HepG2 (cell line): ENCODE results near the gene ZMYM3. TPM values are rescaled to one million over a fixed set of nuclear protein-coding genes. Genes with fewer than 3 reads are reported as not detected.

Source experiments
- NR2C2 ChIP-seq: sonication (generic); formaldehyde crosslinking; IDR thresholded peaks from 2 replicates; pipeline ENCODE4 v1.4.0; 2020; ENCODE audit warnings: missing genetic modification reagents, mild to moderate bottlenecking, moderate library complexity, borderline replicate concordance
- RAD51 ChIP-seq: fragments of 450-650 bp; IDR thresholded peaks from 2 replicates; pipeline ENCODE4 v1.6.1; 2016; ENCODE audit warnings: borderline replicate concordance
- SMARCC2 ChIP-seq: fragments of 450-650 bp; IDR thresholded peaks from 2 replicates; pipeline ENCODE4 v1.6.1; 2017; ENCODE audit warnings: antibody characterized with exemption, mild to moderate bottlenecking
- ZC3H4 ChIP-seq: sonication (generic); formaldehyde crosslinking; IDR thresholded peaks from 2 replicates; pipeline ENCODE4 v1.4.0; 2020; ENCODE audit warnings: missing genetic modification reagents, borderline replicate concordance
- ZNF317 ChIP-seq: sonication (generic); formaldehyde crosslinking; IDR thresholded peaks from 2 replicates; pipeline ENCODE4 v1.5.0; 2020; ENCODE audit warnings: mild to moderate bottlenecking, missing genetic modification reagents
- ZSCAN9 ChIP-seq: IDR thresholded peaks from 2 replicates; pipeline ENCODE4 v1.6.1; 2016; ENCODE audit warnings: borderline replicate concordance
- polyA plus RNA-seq, 8 experiments: library from polyadenylated mRNA; depleted of rRNA in 3 of 8; stranded (reverse) in 7 of 8; unstranded in 1 of 8; fragments of >200 nt; fragmentation: Illumina TruSeq in 4 of 8; extraction: Trizol in 4 of 8; gene quantifications; 2 replicates each; pipeline versions ENCODE4 v1.2.1 to v1.2.3, GENCODE V29; 2011 to 2016; ENCODE audit warnings: low read depth in 4 of 8, missing spikeins in 1 of 8, mixed read lengths in 1 of 8; ENCODE audit not compliant: insufficient read depth in 1 of 8
- total RNA-seq, 5 experiments: library from RNA; depleted of rRNA; stranded (reverse); fragments of >200 nt; fragmentation: Illumina TruSeq; extraction: Trizol; gene quantifications; 2 replicates each; pipeline ENCODE4 v1.2.3, GENCODE V29; 2016; ENCODE audit warnings: low read depth in 1 of 5
- TF ChIP-seq, protein P1 (sequence below): sonication (generic); formaldehyde crosslinking; IDR thresholded peaks from 2 replicates; pipeline ENCODE4 v1.5.0; 2020; ENCODE audit warnings: mild to moderate bottlenecking, missing genetic modification reagents, moderate library complexity
- TF ChIP-seq, protein P2 (sequence below): sonication (generic); formaldehyde crosslinking; IDR thresholded peaks from 2 replicates; pipeline ENCODE4 v1.4.0; 2020; ENCODE audit warnings: missing genetic modification reagents, borderline replicate concordance
- TF ChIP-seq, protein P3 (sequence below): sonication (generic); formaldehyde crosslinking; IDR thresholded peaks from 2 replicates; pipeline ENCODE4 v1.4.0; 2020; ENCODE audit warnings: missing genetic modification reagents
- TF ChIP-seq, protein P4 (sequence below): sonication (generic); IDR thresholded peaks from 2 replicates; pipeline ENCODE4 v1.6.1; 2016; ENCODE audit warnings: low read depth, borderline replicate concordance
- TF ChIP-seq, protein P5 (sequence below), 2 experiments: IDR thresholded peaks; 2 replicates each; pipeline ENCODE4 v1.6.1; 2011 to 2012; ENCODE audit warnings: low read length in 2 of 2, borderline replicate concordance in 1 of 2, low read depth in 1 of 2, mild to moderate bottlenecking in 1 of 2, moderate library complexity in 1 of 2

ZMYM3 gene
- total and polyA plus RNA-seq, 2 of the 13 experiments (the other 11 are each of a cell fraction or from before 2014, with no cell fraction given) = 26.4 to 35.4 TPM

DNA sequence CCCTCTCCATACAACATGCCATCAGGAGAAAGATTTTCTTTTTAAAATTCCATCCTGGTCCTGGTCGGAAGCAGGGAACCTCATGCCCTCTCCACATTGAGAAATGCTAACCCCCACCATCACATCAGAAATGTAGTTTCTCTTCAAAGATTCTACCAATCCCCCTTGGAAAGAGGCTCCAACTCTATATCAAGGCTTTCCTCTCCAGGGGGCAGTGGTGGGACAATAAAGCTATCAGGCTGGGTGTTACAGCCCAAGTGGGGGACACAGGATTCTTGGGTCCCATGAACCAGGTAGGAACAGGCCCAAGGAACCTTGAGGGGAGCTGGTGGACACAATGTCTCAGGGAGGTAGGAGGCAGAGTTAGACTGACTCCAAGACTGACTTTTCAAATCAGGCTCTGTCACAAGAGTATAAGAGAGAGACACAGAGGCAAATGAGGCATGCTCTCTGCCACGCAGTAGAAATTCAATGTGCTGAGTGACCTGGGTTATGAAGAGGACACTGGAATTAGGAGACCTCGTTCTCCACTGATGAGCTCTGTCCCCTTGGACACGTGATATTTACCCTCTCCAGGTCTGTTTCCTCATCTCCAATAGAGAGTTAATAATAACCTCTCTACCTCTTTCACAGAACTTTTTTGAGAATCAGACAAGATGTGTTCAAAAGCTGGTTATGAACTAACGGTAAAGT is 26.4 kb downstream of the ZMYM3 start (continued):
- TF ChIP-seq RAD51 (peak; percentile 17; the same call in 1 of the 2 replicates), SMARCC2 (no peak), NR2C2 (CRISPR knock-in tag) (peak; percentile 9; the same call in 1 of the 2 replicates), ZNF317 (CRISPR knock-in tag) (0 out of 2 replicates have a peak, but pooled peaks have one; percentile 24), ZC3H4 (CRISPR knock-in tag) (0 out of 2 replicates have a peak, but pooled peaks have one; percentile 60), ZSCAN9 (CRISPR knock-in tag) (0 out of 2 replicates have a peak, but pooled peaks have one; percentile 13)
- TF ChIP-seq, protein P1, sequence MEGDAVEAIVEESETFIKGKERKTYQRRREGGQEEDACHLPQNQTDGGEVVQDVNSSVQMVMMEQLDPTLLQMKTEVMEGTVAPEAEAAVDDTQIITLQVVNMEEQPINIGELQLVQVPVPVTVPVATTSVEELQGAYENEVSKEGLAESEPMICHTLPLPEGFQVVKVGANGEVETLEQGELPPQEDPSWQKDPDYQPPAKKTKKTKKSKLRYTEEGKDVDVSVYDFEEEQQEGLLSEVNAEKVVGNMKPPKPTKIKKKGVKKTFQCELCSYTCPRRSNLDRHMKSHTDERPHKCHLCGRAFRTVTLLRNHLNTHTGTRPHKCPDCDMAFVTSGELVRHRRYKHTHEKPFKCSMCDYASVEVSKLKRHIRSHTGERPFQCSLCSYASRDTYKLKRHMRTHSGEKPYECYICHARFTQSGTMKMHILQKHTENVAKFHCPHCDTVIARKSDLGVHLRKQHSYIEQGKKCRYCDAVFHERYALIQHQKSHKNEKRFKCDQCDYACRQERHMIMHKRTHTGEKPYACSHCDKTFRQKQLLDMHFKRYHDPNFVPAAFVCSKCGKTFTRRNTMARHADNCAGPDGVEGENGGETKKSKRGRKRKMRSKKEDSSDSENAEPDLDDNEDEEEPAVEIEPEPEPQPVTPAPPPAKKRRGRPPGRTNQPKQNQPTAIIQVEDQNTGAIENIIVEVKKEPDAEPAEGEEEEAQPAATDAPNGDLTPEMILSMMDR (CRISPR knock-in tag) = peak; percentile 39
- TF ChIP-seq, protein P2, sequence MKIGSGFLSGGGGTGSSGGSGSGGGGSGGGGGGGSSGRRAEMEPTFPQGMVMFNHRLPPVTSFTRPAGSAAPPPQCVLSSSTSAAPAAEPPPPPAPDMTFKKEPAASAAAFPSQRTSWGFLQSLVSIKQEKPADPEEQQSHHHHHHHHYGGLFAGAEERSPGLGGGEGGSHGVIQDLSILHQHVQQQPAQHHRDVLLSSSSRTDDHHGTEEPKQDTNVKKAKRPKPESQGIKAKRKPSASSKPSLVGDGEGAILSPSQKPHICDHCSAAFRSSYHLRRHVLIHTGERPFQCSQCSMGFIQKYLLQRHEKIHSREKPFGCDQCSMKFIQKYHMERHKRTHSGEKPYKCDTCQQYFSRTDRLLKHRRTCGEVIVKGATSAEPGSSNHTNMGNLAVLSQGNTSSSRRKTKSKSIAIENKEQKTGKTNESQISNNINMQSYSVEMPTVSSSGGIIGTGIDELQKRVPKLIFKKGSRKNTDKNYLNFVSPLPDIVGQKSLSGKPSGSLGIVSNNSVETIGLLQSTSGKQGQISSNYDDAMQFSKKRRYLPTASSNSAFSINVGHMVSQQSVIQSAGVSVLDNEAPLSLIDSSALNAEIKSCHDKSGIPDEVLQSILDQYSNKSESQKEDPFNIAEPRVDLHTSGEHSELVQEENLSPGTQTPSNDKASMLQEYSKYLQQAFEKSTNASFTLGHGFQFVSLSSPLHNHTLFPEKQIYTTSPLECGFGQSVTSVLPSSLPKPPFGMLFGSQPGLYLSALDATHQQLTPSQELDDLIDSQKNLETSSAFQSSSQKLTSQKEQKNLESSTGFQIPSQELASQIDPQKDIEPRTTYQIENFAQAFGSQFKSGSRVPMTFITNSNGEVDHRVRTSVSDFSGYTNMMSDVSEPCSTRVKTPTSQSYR (CRISPR knock-in tag) = no peak
- TF ChIP-seq, protein P3, sequence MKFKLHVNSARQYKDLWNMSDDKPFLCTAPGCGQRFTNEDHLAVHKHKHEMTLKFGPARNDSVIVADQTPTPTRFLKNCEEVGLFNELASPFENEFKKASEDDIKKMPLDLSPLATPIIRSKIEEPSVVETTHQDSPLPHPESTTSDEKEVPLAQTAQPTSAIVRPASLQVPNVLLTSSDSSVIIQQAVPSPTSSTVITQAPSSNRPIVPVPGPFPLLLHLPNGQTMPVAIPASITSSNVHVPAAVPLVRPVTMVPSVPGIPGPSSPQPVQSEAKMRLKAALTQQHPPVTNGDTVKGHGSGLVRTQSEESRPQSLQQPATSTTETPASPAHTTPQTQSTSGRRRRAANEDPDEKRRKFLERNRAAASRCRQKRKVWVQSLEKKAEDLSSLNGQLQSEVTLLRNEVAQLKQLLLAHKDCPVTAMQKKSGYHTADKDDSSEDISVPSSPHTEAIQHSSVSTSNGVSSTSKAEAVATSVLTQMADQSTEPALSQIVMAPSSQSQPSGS (CRISPR knock-in tag) = 0 out of 2 replicates have a peak, but pooled peaks have one; percentile 30
- TF ChIP-seq, protein P4, sequence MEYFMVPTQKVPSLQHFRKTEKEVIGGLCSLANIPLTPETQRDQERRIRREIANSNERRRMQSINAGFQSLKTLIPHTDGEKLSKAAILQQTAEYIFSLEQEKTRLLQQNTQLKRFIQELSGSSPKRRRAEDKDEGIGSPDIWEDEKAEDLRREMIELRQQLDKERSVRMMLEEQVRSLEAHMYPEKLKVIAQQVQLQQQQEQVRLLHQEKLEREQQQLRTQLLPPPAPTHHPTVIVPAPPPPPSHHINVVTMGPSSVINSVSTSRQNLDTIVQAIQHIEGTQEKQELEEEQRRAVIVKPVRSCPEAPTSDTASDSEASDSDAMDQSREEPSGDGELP = no peak
- TF ChIP-seq, protein P5, sequence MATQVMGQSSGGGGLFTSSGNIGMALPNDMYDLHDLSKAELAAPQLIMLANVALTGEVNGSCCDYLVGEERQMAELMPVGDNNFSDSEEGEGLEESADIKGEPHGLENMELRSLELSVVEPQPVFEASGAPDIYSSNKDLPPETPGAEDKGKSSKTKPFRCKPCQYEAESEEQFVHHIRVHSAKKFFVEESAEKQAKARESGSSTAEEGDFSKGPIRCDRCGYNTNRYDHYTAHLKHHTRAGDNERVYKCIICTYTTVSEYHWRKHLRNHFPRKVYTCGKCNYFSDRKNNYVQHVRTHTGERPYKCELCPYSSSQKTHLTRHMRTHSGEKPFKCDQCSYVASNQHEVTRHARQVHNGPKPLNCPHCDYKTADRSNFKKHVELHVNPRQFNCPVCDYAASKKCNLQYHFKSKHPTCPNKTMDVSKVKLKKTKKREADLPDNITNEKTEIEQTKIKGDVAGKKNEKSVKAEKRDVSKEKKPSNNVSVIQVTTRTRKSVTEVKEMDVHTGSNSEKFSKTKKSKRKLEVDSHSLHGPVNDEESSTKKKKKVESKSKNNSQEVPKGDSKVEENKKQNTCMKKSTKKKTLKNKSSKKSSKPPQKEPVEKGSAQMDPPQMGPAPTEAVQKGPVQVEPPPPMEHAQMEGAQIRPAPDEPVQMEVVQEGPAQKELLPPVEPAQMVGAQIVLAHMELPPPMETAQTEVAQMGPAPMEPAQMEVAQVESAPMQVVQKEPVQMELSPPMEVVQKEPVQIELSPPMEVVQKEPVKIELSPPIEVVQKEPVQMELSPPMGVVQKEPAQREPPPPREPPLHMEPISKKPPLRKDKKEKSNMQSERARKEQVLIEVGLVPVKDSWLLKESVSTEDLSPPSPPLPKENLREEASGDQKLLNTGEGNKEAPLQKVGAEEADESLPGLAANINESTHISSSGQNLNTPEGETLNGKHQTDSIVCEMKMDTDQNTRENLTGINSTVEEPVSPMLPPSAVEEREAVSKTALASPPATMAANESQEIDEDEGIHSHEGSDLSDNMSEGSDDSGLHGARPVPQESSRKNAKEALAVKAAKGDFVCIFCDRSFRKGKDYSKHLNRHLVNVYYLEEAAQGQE (IDR thresholded peaks at IDR 0.05; ENCODE audit: borderline replicate concordance in 1 of 2, low read depth in 1 of 2, low read length in 2 of 2) = no peak
